ENCODE results near the gene SCARF2. TPM values are rescaled to one million over a fixed set of nuclear protein-coding genes. Genes with fewer than 3 reads are reported as not detected.
"Not testable (repeated sequence)": the region's sequence is repeated elsewhere in the genome, so short reads cannot be mapped to it uniquely, and the experiment has no call there.

Gene SCARF2, protein sequence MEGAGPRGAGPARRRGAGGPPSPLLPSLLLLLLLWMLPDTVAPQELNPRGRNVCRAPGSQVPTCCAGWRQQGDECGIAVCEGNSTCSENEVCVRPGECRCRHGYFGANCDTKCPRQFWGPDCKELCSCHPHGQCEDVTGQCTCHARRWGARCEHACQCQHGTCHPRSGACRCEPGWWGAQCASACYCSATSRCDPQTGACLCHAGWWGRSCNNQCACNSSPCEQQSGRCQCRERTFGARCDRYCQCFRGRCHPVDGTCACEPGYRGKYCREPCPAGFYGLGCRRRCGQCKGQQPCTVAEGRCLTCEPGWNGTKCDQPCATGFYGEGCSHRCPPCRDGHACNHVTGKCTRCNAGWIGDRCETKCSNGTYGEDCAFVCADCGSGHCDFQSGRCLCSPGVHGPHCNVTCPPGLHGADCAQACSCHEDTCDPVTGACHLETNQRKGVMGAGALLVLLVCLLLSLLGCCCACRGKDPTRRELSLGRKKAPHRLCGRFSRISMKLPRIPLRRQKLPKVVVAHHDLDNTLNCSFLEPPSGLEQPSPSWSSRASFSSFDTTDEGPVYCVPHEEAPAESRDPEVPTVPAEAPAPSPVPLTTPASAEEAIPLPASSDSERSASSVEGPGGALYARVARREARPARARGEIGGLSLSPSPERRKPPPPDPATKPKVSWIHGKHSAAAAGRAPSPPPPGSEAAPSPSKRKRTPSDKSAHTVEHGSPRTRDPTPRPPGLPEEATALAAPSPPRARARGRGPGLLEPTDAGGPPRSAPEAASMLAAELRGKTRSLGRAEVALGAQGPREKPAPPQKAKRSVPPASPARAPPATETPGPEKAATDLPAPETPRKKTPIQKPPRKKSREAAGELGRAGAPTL
- 10 to 100 TPM in 9 of 12 donors, 1 to 10 TPM in 2, not detected in 1; 8.8 to 23.4 (median 13.0) TPM for polyA plus RNA-seq (ENCODE audit: insufficient read length in 12 of 12)
- long read RNA-seq, donor 1, partial matches to known transcripts: 0 of 1 reads
- long read RNA-seq, donor 1, other reads (novel, unspliced or antisense): 0 of 1 reads
- long read RNA-seq, donor 2, partial matches to known transcripts: 0 of 2 reads
- long read RNA-seq, donor 2, other reads (novel, unspliced or antisense): 0 of 2 reads
- long read RNA-seq, donor 3: 0 reads
- long read RNA-seq, donor 4, partial matches to known transcripts: 0 of 1 reads
- long read RNA-seq, donor 4, other reads (novel, unspliced or antisense): 0 of 1 reads
- long read RNA-seq, donor 5, partial matches to known transcripts: 0 of 5 reads
- long read RNA-seq, donor 5, other reads (novel, unspliced or antisense): 0 of 5 reads
- long read RNA-seq, donor 6: 0 reads
- long read RNA-seq, donor 7, partial matches to known transcripts: 0 of 1 reads
- long read RNA-seq, donor 7, other reads (novel, unspliced or antisense): 0 of 1 reads
- long read RNA-seq, donor 8, transcript SCARF2-203 (11 exons, 3,248 nt): major isoform, 6 of 7 reads
- long read RNA-seq, donor 8, partial matches to known transcripts: 0 of 7 reads
- long read RNA-seq, donor 8, other reads (novel, unspliced or antisense): 0 of 7 reads
- long read RNA-seq, donor 9, partial matches to known transcripts: 0 of 5 reads
- long read RNA-seq, donor 9, other reads (novel, unspliced or antisense): 0 of 5 reads
- long read RNA-seq, donor 10, partial matches to known transcripts: 0 of 3 reads
- long read RNA-seq, donor 10, other reads (novel, unspliced or antisense): 0 of 3 reads
- long read RNA-seq, donor 11, partial matches to known transcripts: 0 of 5 reads
- long read RNA-seq, donor 11, other reads (novel, unspliced or antisense): 0 of 5 reads

DNA sequence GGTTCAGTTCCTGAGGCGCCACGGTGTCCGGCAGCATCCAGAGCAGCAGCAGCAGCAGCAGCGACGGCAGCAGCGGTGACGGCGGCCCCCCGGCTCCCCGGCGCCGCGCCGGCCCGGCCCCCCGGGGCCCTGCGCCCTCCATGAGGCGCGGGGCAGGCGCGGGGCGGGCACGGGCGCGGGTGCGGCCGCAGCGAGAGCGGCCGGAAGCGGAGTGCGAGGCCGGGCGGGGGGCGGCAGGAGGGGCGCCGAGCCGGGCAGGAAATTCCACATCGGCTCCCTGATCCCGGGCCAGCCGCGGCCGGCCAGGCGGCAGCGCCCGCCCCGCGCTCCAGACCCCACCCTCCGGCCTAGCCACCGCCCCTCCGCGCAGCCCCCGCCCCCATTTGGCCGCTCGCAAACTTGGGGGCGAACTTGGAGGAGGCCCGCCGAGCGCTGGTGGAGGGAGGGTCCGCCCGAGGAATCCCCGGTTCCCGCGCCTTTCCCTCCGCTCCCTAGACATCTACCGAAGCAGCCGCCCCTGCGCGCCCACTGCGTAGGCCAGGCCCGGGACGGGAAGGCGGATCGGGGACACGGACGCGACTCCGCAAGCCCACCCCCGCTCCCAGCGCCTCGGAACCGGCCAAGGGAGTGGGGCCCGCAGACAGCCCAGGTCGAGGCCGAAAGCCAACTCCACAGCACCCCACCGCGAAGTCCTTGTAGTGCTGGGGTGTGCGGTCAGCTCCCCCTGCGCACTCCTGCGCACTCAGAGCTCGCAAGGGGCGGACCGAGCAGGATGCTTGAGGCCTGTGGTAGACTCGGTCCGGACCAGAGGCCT lies at the start of gene SCARF2:
Gene SCARF2 (minus strand): TSS at position 213 of the 814 bp plus-strand sequence. CDS start 71 bp downstream, at position 142.
- DNase-seq: peak; percentile 78

DNA sequence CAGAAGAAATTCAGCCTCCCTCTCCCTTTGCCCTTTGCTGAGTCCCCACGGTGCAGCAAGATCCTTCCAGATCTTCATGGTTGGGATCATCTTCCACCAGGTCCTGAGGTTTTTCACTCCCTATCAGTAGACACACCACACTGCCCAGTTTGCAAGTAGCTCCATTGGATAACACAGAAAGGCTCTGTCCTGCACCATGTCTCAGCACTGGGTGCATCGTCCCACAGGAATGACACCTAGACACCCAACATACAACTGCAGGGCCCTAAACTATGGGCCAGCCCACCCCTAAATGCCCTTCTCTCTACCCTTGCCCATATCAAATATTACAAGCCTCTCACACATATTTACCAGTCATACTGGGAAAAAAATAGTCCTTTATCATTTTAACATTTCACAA lies 48.6 kb upstream of the SCARF2 start:
- DNase-seq: no peak

DNA sequence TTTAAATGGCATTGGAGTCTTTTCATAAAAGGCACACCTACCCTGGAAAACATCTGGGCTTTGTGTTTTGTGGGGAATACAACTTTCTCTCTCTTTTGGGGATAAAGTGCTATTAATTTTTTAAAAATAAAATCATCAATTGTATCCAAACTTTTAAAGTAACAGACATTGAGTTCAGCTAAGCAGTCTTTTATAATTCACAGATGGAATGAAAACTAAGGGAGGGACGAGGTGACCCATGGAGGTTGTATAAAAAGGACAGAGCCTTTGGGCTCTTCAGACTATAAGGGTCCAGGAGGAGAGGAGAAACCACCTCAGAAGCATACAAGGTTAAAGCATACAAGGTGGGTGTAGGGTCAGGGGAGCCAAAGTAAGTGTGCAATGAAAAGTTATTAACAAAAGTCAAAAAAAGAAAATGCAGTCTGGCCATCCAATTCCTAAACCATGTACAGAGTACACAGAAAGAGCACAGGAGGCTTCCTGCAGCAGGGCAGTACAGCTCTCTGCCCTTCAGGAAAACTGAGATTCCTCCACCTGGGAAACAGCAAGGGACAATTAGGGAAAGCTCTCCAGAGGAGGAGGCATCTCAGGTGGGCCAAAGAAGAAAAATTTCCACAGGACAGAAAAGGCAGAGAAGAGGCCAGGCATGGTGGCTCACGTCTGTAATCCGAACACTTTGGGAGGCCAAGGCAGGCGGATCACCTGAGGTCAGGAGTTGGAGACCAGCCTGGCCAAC lies 47.5 kb upstream of the SCARF2 start:
- no peak for DNase-seq

DNA sequence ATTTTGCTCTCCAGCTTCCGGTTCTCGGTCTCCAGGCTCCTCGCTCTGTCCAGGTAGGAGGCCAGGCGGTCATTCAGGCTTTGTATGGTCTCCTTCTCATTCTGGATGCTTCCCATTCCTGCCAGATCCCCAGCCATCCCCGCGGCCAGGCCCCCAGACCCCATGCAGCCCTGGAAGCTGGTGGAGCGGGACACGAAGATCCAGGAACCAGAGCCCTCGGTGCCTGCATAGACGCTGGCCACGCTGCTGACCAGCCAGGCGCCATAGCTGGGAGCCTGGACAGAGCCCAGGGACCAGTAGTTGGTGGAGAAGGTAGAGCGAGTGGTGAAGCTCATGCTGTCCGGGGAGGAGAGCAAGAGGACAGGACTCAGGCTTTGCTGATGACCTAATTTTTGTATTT lies 46.1 kb upstream of the SCARF2 start:
- DNase-seq: no peak

DNA sequence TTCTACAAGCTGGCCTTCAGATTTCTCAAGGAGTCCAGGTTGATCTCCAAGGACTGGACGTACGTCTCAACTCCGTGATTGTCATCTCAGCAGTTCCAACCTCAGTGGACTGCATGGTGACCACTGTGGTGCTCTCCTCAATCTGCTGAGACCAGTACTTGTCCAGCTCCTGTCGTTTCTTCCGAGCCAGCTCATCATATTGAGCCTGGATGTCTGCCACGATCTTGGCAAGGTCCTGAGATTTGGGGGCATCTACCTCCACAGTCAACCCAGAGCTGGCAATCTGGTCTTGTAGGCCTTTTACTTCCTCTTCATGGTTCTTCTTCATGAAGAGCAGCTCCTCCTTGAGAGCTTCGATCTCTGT lies 45.5 kb upstream of the SCARF2 start:
- not testable (repeated sequence) for DNase-seq

DNA sequence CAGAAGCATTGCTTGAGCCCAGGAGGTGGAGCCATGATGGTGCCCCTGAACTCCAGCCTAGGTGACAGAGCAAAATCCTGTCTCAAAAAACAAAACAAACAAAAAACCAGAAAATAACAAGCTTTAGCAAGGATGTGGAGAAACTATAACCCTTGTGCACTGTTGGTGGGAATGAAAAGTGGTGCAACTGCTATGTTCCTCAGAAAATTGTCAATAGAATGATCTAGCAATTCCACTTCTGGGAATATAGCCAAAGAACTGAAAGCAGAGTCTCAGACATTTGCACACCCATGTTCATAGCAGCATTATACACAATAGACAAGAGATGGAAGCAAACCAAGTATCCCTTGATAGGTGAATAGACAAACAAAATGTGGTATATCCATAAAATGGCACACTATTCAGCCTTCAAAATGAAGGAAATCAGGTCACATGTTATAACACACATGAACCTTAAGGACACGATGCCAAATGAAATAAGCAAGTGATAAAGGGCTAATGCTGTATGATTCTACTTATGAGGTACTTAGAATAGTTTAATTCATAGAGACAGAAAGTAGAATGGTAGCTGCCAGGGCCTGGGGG lies 42.1 kb upstream of the SCARF2 start:
- no peak for DNase-seq

DNA sequence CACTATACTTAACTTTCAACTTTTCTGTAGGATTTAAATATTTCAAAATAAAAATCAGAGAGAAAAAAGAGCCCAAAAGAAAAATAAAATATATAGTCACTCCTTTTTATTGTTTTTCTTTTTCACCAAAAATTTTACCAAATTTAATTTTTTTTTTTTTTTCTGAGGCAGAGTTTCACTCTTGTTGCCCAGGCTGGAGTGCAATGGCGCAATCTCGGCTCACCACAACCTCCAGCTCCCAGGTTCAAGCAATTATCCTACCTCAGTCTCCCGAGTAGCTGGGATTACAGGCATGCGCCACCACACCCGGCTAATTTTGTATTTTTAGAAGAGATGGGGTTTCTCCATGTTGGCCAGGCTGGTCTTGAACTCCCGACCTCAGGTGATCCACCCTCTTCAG lies 40.4 kb upstream of the SCARF2 start:
- not testable (repeated sequence) for DNase-seq

DNA sequence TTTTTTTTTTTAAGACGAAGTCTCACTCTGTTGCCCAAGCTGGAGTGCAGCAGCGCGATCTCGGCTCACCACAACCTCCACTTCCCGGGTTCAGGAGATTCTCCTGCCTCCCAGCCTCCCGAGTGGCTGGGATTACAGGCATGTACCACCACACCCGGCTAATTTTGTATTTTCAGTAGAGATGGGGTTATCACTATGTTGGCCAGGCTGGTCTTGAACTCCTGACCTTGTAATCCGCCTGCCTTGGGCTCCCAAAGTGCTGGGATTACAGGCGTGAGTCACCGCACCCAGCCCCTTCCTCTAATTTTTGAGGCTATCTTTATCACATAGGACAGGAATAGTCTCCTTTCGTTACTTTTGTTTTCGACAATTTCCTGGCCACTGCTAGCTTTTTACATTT lies 37.9 kb upstream of the SCARF2 start:
- DNase-seq: not testable (repeated sequence)

DNA sequence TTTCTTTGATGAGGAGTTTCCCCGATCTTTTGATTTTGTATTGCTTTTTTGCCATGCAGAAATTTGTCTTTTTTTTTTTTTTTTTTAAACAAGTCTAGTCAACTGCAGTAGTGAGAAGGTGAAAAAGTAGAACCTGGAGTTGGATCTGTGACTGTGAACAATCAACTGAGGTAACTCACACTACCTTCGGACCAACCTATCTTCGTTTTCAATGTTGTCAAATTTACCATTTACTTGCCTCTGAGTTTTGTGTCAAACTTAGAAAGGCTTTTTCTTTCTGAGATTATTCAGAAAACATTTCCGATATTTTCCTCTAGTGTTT lies 37.5 kb upstream of the SCARF2 start:
- DNase-seq: no peak

DNA sequence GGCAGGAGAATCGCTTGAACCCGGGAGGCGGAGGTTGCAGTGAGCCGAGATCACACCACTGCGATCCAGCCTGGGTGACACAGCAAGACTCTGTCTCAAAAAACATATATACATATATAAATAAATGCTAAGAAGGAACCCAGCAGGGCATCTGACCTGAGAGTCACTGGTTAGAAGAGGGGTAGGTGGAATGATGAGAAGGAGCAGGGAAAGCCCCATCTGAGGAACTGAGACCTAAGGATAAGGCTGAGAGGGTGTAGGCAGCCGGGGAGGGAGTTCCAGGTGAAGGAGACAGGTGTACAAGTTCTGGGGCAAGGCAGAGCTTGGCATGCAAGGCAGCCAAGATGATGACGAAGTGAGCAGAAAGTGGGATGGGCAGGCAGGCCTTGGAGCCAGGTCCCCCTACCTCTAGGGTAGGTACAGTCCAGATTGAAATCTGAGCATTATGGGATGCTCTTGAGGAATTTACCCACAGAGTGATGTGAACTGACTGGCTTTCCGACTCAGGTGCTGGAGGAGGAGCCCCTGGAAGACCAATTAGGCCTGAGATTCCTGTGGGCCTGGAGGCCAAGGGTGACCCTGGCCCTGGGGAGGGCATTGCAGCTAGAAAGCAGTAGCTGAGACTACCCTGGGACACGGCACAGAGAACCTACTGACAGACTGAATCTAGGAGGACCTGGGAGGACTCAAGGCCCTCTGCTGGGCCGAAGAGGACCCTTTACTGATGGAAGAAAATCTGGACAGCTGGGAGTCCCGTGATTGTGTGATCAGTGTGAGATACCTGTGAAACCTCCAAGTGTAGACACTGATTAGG lies 35.2 kb upstream of the SCARF2 start:
- no peak for DNase-seq

DNA sequence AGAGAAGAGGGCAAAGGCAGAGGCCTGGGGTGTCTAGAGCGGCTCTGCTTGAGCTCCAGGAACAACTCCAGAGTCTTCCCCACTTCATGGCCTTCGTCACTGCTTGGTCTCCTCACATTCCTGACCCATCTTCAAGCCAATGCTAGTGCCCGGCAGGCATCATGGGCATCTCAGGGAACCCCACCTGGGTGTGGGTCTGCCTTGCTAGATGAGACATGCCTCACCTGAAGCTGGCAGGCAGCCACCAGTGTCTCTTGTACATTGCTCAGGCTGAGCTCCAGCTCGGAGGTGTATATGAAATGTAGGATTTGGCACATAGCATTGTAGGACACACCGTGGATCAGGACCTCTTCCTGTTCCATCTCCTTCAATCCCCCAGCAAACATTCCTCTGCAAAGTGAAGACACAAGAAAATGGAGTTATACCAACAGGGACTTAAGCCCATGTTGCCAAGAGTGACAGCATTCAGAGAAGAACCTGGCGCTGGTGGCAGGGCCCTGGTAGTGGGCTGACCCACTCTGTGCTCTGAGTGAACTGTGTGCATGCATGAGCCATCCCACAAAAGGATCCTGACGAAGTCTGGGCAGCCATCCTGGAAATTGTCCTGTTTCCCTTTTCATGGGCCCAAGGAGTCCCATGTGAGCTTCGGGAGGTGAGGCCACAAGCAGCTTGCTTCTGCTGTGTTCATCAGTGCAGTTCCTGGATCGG lies 33.7 kb upstream of the SCARF2 start:
- no peak for DNase-seq

DNA sequence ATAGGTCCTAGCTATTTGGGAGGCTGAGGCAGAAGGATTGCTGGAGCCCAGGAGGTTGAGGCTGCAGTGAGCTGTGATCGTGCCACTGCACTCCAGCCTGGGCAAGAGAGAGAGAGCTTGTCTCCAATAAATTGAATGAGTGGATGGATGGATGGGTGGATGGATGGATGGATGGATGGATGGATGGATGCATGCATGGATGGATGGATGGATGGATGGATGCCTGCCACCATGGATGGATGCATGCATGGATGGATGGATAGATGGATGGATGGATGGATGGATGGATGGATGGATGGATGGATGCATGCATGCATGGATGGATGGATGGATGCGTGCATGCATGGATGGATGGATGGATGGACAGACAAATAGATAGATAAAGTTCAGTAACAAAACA lies 32.9 kb upstream of the SCARF2 start:
- not testable (repeated sequence) for DNase-seq

DNA sequence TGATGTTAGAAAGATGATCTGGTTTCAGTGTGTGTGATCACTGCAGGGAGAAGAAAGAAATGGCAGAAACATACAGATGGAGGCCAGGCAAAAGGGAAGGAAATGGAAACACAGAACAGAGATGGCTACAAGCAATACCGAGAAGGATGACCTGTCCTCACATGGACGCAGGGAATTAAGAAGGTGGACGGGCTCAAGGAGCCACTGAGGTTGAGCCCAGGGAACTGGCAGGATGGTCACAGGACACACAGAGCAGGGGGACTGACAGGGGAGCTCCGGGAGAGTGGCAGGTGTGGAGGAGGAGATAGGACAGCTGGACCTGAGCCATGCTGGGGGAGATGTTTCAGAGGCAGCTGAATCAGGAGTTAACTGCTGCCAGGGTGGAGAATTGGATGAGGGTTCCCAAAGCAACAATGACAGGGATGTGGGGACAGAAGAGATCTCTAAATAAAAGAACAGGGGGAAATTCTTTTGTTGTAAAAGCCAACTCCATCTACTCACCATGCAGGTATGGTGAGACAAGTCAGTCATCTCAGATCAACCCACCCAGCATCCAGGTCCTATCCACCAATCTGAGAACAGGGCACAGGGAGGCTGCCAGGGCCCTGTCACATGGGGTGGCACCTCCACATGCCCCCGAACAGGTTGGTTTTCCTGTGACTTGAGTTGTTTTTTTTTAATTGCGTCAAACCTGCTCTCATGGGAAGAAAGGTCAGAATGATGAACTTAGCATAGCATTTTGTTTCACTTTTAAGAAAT lies 31.7 kb upstream of the SCARF2 start:
- no peak for DNase-seq

DNA sequence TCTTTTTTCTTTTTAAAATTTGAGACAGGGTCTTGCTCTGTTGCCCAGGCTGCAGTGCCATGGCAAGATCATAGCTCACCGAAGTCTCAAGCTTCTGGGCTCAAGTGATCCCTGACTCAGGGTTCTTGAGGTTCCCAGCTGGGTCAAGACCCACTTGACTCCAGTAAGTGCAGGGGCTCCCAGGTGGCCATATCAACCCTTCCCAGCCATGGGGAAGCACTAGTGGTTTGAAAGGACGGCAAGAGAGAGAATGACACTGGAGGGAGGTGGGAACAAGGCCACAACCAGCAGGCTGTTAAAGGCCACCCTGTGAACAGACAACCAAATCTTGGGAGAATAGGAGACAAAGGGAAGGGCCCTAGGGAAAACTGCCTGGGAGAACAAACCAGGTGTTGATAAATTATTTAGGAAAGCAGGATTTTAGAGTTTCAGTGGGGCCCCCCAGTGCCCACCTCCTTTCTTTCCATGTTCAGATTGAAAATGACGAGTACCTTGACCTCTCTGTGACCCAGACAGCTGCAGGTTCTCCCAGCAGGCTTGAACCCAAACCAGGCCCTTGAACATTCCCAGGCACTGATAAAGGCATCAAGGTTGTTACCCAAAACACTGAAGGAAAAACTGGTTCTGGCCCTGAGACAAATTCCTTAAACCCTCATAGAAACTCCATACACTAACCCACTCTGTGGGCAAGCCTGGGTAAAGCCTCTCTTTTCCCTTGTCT lies 29.2 kb upstream of the SCARF2 start:
- DNase-seq: no peak

DNA sequence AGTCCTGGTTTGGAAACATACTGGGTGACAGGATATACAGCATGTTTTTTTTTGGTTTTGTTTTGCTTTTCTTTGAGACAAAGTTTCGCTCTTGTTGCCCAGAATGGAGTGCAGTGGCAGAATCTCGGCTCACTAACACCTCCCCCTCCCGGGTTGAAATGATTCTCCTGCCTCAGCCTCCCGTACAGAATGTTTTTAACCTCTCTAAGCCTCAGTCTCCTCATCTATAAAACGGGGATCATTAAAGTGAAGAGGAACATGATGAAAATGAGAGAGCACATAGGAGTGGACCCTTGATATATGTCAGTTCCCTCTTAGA lies 28.1 kb upstream of the SCARF2 start:
- DNase-seq: no peak

Data from muscle of arm (tissue), 14 donors.